B cell (primary cell): Measurements from ENCODE around the gene BAG3. TPM values are rescaled to one million over a fixed set of nuclear protein-coding genes. Genes with fewer than 3 reads are reported as not detected.

ENCODE experiments used
- ATAC-seq: fragments of 200-7000 bp; cut with Tn5 transposase; one replicate; pipeline ENCODE4 v1.10.0; 2021; ENCODE audit warnings: low read depth, mild to moderate bottlenecking, moderate number of reproducible peaks, moderate library complexity
- CTCF ChIA-PET: fragments of 350-600 bp; sonication (Branson Sonifier 250); formaldehyde crosslinking; loops from one replicate; lab custom pipeline; 2021; ENCODE audit warnings: antibody characterized with exemption, inconsistent platforms; lab: Charles Lee
- POLR2A ChIA-PET: fragments of 350-600 bp; sonication (Branson Sonifier 250); formaldehyde crosslinking; loops from one replicate; lab custom pipeline; 2021; ENCODE audit warnings: antibody characterized with exemption; lab: Charles Lee
- DNase-seq: peaks from one replicate; pipeline ENCODE4 v3.0.0; 2013
- H2AFZ ChIP-seq: 2 replicates; pipeline ENCODE4 v1.6.1; 2012; ENCODE audit warnings: mild to moderate bottlenecking, low read depth, low read length; ENCODE audit not compliant: insufficient read depth, poor library complexity, severe bottlenecking
- H3K27ac ChIP-seq, 2 donors: 1 replicate in 1 of 2; 2 replicates in 1 of 2; pipeline ENCODE4 v1.5.1; 2012 to 2013; ENCODE audit warnings: low read length in 2 of 2, mild to moderate bottlenecking in 2 of 2, moderate library complexity in 1 of 2
- H3K27me3 ChIP-seq, 4 experiments: fragments of 200-600 bp in 1 of 4; sonication (generic) in 1 of 4; replicated peaks in 1 of 4; 1 replicate in 2 of 4; 2 replicates in 2 of 4; pipeline versions ENCODE4 v1.6.1 to v1.7.0; 2013 to 2016; ENCODE audit warnings: low read length in 3 of 4, mild to moderate bottlenecking in 2 of 4, mixed read lengths in 1 of 4, moderate library complexity in 1 of 4; ENCODE audit not compliant: insufficient read depth in 4 of 4, control insufficient read depth in 3 of 4; ENCODE audit errors: control extremely low read depth in 1 of 4
- H3K36me3 ChIP-seq, 2 experiments: replicated peaks in 1 of 2; 1 replicate in 1 of 2; 2 replicates in 1 of 2; pipeline versions ENCODE4 v1.6.1 to v1.7.1; 2013; ENCODE audit warnings: low read length in 1 of 2; ENCODE audit not compliant: insufficient read depth in 2 of 2, control insufficient read depth in 1 of 2; ENCODE audit errors: control extremely low read depth in 1 of 2, extremely low read depth in 1 of 2
- H3K4me1 ChIP-seq, 2 donors: fragments of 200-600 bp in 1 of 2; sonication (generic) in 1 of 2; 1 replicate in 1 of 2; 2 replicates in 1 of 2; pipeline versions ENCODE4 v1.5.1 to v1.6.1; 2013 to 2017; ENCODE audit warnings: low read length in 2 of 2; ENCODE audit not compliant: control insufficient read depth in 2 of 2, insufficient read depth in 2 of 2
- H3K4me2 ChIP-seq: replicated peaks from 2 replicates; pipeline ENCODE3; 2012; ENCODE audit warnings: mild to moderate bottlenecking, low read depth, low read length; ENCODE audit not compliant: poor library complexity, severe bottlenecking
- H3K4me3 ChIP-seq, 5 experiments: fragments of 200-600 bp in 1 of 5; sonication (generic) in 1 of 5; 1 replicate in 3 of 5; 2 replicates in 2 of 5; pipeline versions ENCODE4 v1.5.1 to v1.7.0; 2011 to 2016; ENCODE audit warnings: low read length in 4 of 5, mild to moderate bottlenecking in 4 of 5, low read depth in 2 of 5, control low read depth in 1 of 5, moderate library complexity in 1 of 5; ENCODE audit not compliant: insufficient read depth in 1 of 5; ENCODE audit errors: control extremely low read depth in 1 of 5, extremely low read depth in 1 of 5
- H3K79me2 ChIP-seq: fragments of 200-600 bp; sonication (generic); one replicate; pipeline ENCODE4 v1.6.0; 2016; ENCODE audit warnings: low read length; ENCODE audit not compliant: control insufficient read depth, insufficient read depth
- H3K9ac ChIP-seq: fragments of 200-600 bp; sonication (generic); 2 replicates; pipeline ENCODE4 v1.6.1; 2017; ENCODE audit warnings: mild to moderate bottlenecking, low read length, moderate library complexity
- H3K9me3 ChIP-seq, 3 donors: one replicate each; pipeline versions ENCODE4 v1.6.1 to v1.7.1; 2013; ENCODE audit warnings: low read length in 2 of 3; ENCODE audit not compliant: control insufficient read depth in 2 of 3, insufficient read depth in 1 of 3; ENCODE audit errors: control extremely low read depth in 1 of 3
- H4K20me1 ChIP-seq: 2 replicates; pipeline ENCODE4 v1.6.0; 2012; ENCODE audit warnings: mild to moderate bottlenecking, low read length; ENCODE audit not compliant: insufficient read depth, control insufficient read depth, poor library complexity, severe bottlenecking
- H3K27ac Mint-ChIP-seq: one replicate; pipeline ENCODE4 v1.8.0; 2021; ENCODE audit warnings: mixed read lengths
- H3K27me3 Mint-ChIP-seq: one replicate; pipeline ENCODE4 v1.8.0; 2021; ENCODE audit warnings: mixed read lengths
- H3K4me1 Mint-ChIP-seq: one replicate; pipeline ENCODE4 v1.8.0; 2021; ENCODE audit warnings: mixed read lengths
- H3K4me3 Mint-ChIP-seq: one replicate; pipeline ENCODE4 v1.8.0; 2021; ENCODE audit warnings: mixed read lengths
- H3K9me3 Mint-ChIP-seq: one replicate; pipeline ENCODE4 v1.8.0; 2022; ENCODE audit warnings: mixed read lengths; ENCODE audit not compliant: insufficient read depth
- EZH2 ChIP-seq: IDR thresholded peaks from 2 replicates; pipeline ENCODE4 v1.6.1; 2012; ENCODE audit warnings: borderline replicate concordance, low read depth, mild to moderate bottlenecking, moderate library complexity, low read length; ENCODE audit not compliant: insufficient read depth, poor library complexity, severe bottlenecking
- whole genome bisulfite sequencing: methylation state at CpG from one replicate; pipeline ENCODE4 v1.1.5; 2013; ENCODE audit warnings: missing lambda C conversion rate; ENCODE audit not compliant: insufficient coverage; 5-methylcytosine and 5-hydroxymethylcytosine counted together
- intact Hi-C: fragments of 100-400 bp; cut with micrococcal nuclease; formaldehyde crosslinking; loops from one replicate; pipeline ENCODE4 v1.10.0; 2022
- polyA plus RNA-seq: library from polyadenylated mRNA; depleted of rRNA; stranded (reverse); fragments of >200 nt; gene quantifications from 2 replicates; pipeline ENCODE4 v1.2.3, GENCODE V29; 2012
- total RNA-seq, 2 donors: library from RNA; stranded (reverse); fragments of 120-200 nt in 1 of 2; gene quantifications; 1 replicate in 1 of 2; 2 replicates in 1 of 2; pipeline versions ENCODE4 v1.2.3 to v1.2.4, GENCODE V29; 2013 to 2022
- TF ChIP-seq, protein P1 (sequence below): fragments of 200-600 bp; IDR thresholded peaks from one replicate; pipeline ENCODE4 v1.8.0; 2022; ENCODE audit warnings: antibody characterized with exemption, mild to moderate bottlenecking

Gene BAG3
- total and polyA plus RNA-seq, 2 donors (not counting 1 experiment from before 2014, with no cell fraction given) = 3.9 to 7.4 TPM

DNA sequence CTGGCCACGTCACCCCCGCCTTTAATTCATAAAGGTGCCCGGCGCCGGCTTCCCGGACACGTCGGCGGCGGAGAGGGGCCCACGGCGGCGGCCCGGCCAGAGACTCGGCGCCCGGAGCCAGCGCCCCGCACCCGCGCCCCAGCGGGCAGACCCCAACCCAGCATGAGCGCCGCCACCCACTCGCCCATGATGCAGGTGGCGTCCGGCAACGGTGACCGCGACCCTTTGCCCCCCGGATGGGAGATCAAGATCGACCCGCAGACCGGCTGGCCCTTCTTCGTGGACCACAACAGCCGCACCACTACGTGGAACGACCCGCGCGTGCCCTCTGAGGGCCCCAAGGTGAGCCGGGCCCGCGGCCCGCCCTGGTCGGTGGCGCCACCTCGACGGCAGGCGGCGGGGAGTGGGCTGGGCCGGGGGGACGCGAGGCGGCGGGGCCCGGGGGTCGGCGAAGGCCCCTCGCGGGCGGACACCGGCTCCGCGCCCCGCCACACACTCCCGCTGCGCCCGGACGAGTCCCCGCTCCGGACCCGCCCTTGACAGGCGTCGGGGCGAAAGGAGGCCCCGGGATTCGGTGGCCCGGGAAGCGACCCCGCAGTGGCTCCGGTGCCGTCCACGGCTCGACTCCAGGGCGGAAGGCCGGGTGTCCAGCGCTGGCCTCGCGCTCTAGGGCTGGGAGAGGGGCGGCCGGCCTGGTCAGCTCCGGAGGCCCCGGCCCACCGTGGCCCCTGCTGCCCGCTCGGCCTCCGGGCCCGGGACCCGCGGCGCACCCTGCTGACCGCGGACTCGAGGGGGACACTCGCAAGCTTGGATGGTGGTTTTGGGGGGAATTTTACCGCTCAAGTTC lies 557 bp downstream of the BAG3 start:
- WGBS = 4% methylated on average over 95 of the region's 107 CpGs
- intact Hi-C loops = loop anchor here (1.0 to 5.0 kb wide), 6 partner anchors 36 to 549 kb away; partner anchors contain the start of genes DENND10 and PRDX3
- Histone ChIP-seq H3K27me3 (peaks cover 0 to 3% (median 0%) of the 10 kb centered on the region in 4 experiments), H3K4me3 (peak overlapping the region; percentile 38 to 96 (median 93)), H3K79me2 (no peaks in the 10 kb centered on the region), H3K9ac (peak overlapping the region; percentile 95), H3K27ac (peak overlapping the region; percentile 52 to 85), H3K4me2 (peak overlapping the region; percentile 97), H4K20me1 (no peaks in the 10 kb centered on the region), H2AFZ (peak overlapping the region; percentile 99), H3K9me3 (no peaks in the 10 kb centered on the region), H3K4me1 (peaks cover 3 to 12% of the 10 kb centered on the region in 2 donors), H3K36me3 (no peaks in the 10 kb centered on the region)
- peak overlapping the region; percentile 88 for H3K27ac Mint-ChIP-seq
- peak; percentile 3 for ATAC-seq
- ChIA-PET POLR2A (interaction anchor here (0.5 to 1.2 kb wide), 3 partner anchors 40 to 221 kb away, joined by 3 to 5 read pairs (median 4); partner anchors contain the start of gene MCMBP), CTCF (interaction anchor here (1.4 to 1.7 kb wide), 2 partner anchors 35 to 74 kb away, joined by 3 to 4 read pairs; partner anchors contain the start of gene INPP5F)
- H3K9me3 Mint-ChIP-seq = no peaks in the 10 kb centered on the region
- H3K27me3 Mint-ChIP-seq = no peaks in the 10 kb centered on the region
- no peak for DNase-seq
- H3K4me3 Mint-ChIP-seq = peak overlapping the region; percentile 92
- peaks cover 17% of the 10 kb centered on the region for H3K4me1 Mint-ChIP-seq
- TF ChIP-seq, protein P1, sequence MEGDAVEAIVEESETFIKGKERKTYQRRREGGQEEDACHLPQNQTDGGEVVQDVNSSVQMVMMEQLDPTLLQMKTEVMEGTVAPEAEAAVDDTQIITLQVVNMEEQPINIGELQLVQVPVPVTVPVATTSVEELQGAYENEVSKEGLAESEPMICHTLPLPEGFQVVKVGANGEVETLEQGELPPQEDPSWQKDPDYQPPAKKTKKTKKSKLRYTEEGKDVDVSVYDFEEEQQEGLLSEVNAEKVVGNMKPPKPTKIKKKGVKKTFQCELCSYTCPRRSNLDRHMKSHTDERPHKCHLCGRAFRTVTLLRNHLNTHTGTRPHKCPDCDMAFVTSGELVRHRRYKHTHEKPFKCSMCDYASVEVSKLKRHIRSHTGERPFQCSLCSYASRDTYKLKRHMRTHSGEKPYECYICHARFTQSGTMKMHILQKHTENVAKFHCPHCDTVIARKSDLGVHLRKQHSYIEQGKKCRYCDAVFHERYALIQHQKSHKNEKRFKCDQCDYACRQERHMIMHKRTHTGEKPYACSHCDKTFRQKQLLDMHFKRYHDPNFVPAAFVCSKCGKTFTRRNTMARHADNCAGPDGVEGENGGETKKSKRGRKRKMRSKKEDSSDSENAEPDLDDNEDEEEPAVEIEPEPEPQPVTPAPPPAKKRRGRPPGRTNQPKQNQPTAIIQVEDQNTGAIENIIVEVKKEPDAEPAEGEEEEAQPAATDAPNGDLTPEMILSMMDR = no peak
- TF ChIP-seq EZH2 = no peak
